ENCODE results near the gene MYCN. TPM values are rescaled to one million over a fixed set of nuclear protein-coding genes. Genes with fewer than 3 reads are reported as not detected.

The MYCN gene
- total RNA-seq, 1 experiment from 2014 or later, result not detected

DNA sequence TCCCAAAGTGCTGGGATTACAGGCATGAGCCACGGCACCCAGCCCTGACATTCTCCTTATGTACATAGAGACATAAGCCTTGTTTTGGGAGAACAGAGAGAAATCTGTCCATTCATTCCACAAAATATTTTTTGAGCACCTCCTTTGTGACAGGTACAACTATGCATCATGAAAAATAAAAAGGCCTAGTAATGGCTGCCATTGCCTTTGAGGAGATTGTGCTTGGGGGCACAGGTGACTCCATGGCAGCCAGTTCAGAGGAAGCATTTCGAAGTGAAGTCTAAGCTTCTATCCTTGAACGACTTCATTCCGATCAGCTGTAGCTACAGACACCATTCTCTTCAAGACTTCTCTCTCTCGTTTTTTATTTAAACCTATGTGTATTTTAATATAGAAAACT lies 10.5 kb upstream of the MYCN start:
- Histone ChIP-seq H3F3A (ENCODE audit: low read length, unreplicated experiment) (no peaks in the 10 kb centered on the region), H3K27me3 (ENCODE audit: low read length) (peaks cover 24% of the 10 kb centered on the region), H2AFZ (ENCODE audit: low read length) (no peak overlapping the region), H3K9ac (ENCODE audit: low read length) (no peak overlapping the region), H3K36me3 (ENCODE audit: low read depth, low read length) (no peaks in the 10 kb centered on the region), H3K4me3 (ENCODE audit: low read length) (no peak overlapping the region), H3K4me2 (ENCODE audit: low read length) (no peak overlapping the region), H4K20me1 (ENCODE audit: low read length) (no peaks in the 10 kb centered on the region), H3K27ac (ENCODE audit: low read length) (no peak overlapping the region), H3K9me2 (replicated peaks; ENCODE audit: low read length) (no peaks in the 10 kb centered on the region), H3K4me1 (ENCODE audit: insufficient read depth, low read length) (no peaks in the 10 kb centered on the region), H3K9me3 (ENCODE audit: low read length) (no peaks in the 10 kb centered on the region), H3K79me2 (ENCODE audit: low read length) (no peaks in the 10 kb centered on the region)
- intact Hi-C loops (cut with micrococcal nuclease), result no loop called here
- no peak for TF ChIP-seq EZH2 (IDR thresholded peaks at IDR 0.05; ENCODE audit: low read length, unreplicated experiment)
- TF ChIP-seq EZH2phosphoT487 (IDR thresholded peaks at IDR 0.05; ENCODE audit: borderline replicate concordance, low read length), result no peak
- TF ChIP-seq, protein P1, sequence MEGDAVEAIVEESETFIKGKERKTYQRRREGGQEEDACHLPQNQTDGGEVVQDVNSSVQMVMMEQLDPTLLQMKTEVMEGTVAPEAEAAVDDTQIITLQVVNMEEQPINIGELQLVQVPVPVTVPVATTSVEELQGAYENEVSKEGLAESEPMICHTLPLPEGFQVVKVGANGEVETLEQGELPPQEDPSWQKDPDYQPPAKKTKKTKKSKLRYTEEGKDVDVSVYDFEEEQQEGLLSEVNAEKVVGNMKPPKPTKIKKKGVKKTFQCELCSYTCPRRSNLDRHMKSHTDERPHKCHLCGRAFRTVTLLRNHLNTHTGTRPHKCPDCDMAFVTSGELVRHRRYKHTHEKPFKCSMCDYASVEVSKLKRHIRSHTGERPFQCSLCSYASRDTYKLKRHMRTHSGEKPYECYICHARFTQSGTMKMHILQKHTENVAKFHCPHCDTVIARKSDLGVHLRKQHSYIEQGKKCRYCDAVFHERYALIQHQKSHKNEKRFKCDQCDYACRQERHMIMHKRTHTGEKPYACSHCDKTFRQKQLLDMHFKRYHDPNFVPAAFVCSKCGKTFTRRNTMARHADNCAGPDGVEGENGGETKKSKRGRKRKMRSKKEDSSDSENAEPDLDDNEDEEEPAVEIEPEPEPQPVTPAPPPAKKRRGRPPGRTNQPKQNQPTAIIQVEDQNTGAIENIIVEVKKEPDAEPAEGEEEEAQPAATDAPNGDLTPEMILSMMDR (conservative IDR thresholded peaks at IDR 0.05; ENCODE audit: low read depth, low read length), result no peak
- BruUV-seq (replicated peaks), result no TSS peak
- CTCF ChIA-PET, result no interaction called here
- no peak for DNase-seq
- POLR2A ChIA-PET (ENCODE audit: unreplicated experiment), result no interaction called here
- ATAC-seq, result no peak

DNA sequence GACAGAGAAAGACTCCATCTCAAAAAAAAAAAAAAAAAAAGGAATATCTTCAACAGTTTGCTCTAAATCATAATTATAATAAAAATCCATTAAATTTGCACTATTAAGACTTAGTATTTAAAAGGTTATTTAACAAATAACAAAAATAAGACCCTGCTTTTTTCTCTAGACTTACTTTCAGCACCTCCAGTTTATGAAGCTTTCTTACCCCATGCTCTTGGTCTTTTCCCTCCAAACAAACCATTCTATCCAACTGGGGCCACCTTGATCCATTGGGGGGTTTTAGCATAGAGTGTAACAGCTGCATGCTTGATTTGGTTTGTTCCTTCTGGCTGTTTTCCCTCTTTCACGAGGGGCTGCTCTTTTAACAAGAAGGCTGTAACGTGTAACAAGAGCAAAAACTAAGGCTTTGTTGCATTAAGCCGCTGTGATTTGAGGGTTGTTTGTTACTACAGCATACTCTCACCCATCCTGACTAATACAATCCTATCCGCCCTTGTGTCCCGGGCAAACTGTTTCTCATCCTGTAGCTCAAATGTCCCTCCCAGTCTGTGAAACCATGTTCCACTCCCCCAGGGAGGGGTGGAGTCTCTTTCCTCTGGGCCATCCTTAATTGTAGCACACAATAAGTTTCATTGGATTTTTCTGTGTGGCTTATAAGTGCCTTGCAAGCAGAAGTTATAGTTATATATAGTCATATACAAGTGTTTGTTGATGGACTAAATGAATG lies 9.6 kb upstream of the MYCN start:
- Histone ChIP-seq H3K4me2 (ENCODE audit: low read length) (no peak overlapping the region), H3K27ac (ENCODE audit: low read length) (no peak overlapping the region), H3K9me3 (ENCODE audit: low read length) (no peaks in the 10 kb centered on the region), H3K4me1 (ENCODE audit: insufficient read depth, low read length) (no peaks in the 10 kb centered on the region), H3K79me2 (ENCODE audit: low read length) (no peaks in the 10 kb centered on the region), H3K36me3 (ENCODE audit: low read depth, low read length) (no peaks in the 10 kb centered on the region), H3K9ac (ENCODE audit: low read length) (no peak overlapping the region), H3K4me3 (ENCODE audit: low read length) (no peak overlapping the region), H3F3A (ENCODE audit: low read length, unreplicated experiment) (no peaks in the 10 kb centered on the region), H3K9me2 (replicated peaks; ENCODE audit: low read length) (no peaks in the 10 kb centered on the region), H4K20me1 (ENCODE audit: low read length) (no peaks in the 10 kb centered on the region), H2AFZ (ENCODE audit: low read length) (no peak overlapping the region), H3K27me3 (ENCODE audit: low read length) (peaks cover 22% of the 10 kb centered on the region)
- ChIA-PET POLR2A (ENCODE audit: unreplicated experiment) (no interaction called here), CTCF (no interaction called here)
- ATAC-seq (no peak), DNase-seq (no peak)
- BruUV-seq (replicated peaks), result no TSS peak
- TF ChIP-seq EZH2phosphoT487 (IDR thresholded peaks at IDR 0.05; ENCODE audit: borderline replicate concordance, low read length), result no peak
- TF ChIP-seq, protein P1 (conservative IDR thresholded peaks at IDR 0.05; ENCODE audit: low read depth, low read length), result no peak
- no peak for TF ChIP-seq EZH2 (IDR thresholded peaks at IDR 0.05; ENCODE audit: low read length, unreplicated experiment)
- intact Hi-C loops (cut with micrococcal nuclease), result no loop called here

DNA sequence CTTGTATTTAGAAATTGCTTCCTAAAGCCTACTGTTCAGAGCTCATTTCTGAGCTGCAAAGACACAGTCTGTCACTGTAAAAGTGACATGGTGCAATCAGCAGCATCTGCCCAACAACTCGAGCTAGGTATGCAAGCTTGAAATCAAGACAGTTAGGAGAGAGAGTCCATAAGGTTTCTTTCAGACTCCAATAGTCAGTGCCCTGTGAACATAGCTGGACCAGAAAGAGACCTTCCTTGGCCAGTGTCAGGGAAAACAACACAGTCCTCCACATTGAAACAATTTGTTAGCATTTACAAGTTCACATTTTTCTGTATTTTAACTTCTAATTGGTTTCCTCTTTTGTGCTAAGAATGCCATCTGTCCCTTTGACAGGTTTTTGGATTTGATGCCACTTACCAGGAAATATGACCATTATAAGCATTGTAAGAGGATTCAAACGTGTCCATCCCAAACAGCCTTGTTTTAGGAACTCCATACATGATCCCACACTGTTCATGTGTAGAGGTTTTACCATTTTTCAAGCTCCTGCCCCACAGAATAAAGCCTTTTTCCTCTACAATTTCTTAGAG lies 8.9 kb upstream of the MYCN start:
- H3K4me3 ChIP-seq (ENCODE audit: low read length), result no peak overlapping the region
- H4K20me1 ChIP-seq (ENCODE audit: low read length), result no peaks in the 10 kb centered on the region
- POLR2A ChIA-PET (ENCODE audit: unreplicated experiment), result no interaction called here
- H3K79me2 ChIP-seq (ENCODE audit: low read length), result no peaks in the 10 kb centered on the region
- intact Hi-C loops (cut with micrococcal nuclease), result no loop called here
- no peaks in the 10 kb centered on the region for H3K9me3 ChIP-seq (ENCODE audit: low read length)
- ATAC-seq, result no peak
- no peaks in the 10 kb centered on the region for H3K4me1 ChIP-seq (ENCODE audit: insufficient read depth, low read length)
- H3F3A ChIP-seq (ENCODE audit: low read length, unreplicated experiment), result no peaks in the 10 kb centered on the region
- peaks cover 22% of the 10 kb centered on the region for H3K27me3 ChIP-seq (ENCODE audit: low read length)
- no peak overlapping the region for H2AFZ ChIP-seq (ENCODE audit: low read length)
- BruUV-seq (replicated peaks), result no TSS peak
- CTCF ChIA-PET, result no interaction called here
- H3K36me3 ChIP-seq (ENCODE audit: low read depth, low read length), result no peaks in the 10 kb centered on the region
- TF ChIP-seq, protein P1 (conservative IDR thresholded peaks at IDR 0.05; ENCODE audit: low read depth, low read length), result no peak
- TF ChIP-seq EZH2 (IDR thresholded peaks at IDR 0.05; ENCODE audit: low read length, unreplicated experiment) (no peak), EZH2phosphoT487 (IDR thresholded peaks at IDR 0.05; ENCODE audit: borderline replicate concordance, low read length) (no peak)
- no peak overlapping the region for H3K27ac ChIP-seq (ENCODE audit: low read length)
- H3K9ac ChIP-seq (ENCODE audit: low read length), result no peak overlapping the region
- no peak overlapping the region for H3K4me2 ChIP-seq (ENCODE audit: low read length)
- DNase-seq, result no peak
- H3K9me2 ChIP-seq (replicated peaks; ENCODE audit: low read length), result no peaks in the 10 kb centered on the region

Measured in PC-3 (cell line).